HepG2 (cell line): ENCODE measurements around the gene PIP4K2C. TPM values are rescaled to one million over a fixed set of nuclear protein-coding genes. Genes with fewer than 3 reads are reported as not detected.
A peak's percentile ranks its signal among the peaks of the same experiment; 100 is the strongest.

Experiments used
- ATF1 ChIP-seq: IDR thresholded peaks from 2 replicates; pipeline ENCODE4 v1.6.1; 2016; ENCODE audit warnings: mild to moderate bottlenecking, control low read depth
- CREM ChIP-seq, 2 experiments: sonication (generic) in 1 of 2; formaldehyde crosslinking in 1 of 2; IDR thresholded peaks; 2 replicates each; pipeline versions ENCODE4 v1.4.0 to v1.6.1; 2016 to 2020; ENCODE audit warnings: antibody characterized with exemption in 1 of 2, mild to moderate bottlenecking in 1 of 2, missing genetic modification reagents in 1 of 2
- GFI1 ChIP-seq: sonication (generic); formaldehyde crosslinking; IDR thresholded peaks from 2 replicates; pipeline ENCODE4 v1.5.0; 2020; ENCODE audit warnings: missing genetic modification reagents, mild to moderate bottlenecking, borderline replicate concordance
- JUNB ChIP-seq: sonication (generic); formaldehyde crosslinking; IDR thresholded peaks from 2 replicates; pipeline ENCODE4 v1.8.0; 2022; ENCODE audit warnings: missing genetic modification reagents, mild to moderate bottlenecking, borderline replicate concordance
- KMT2A ChIP-seq: sonication (generic); formaldehyde crosslinking; IDR thresholded peaks from 2 replicates; pipeline ENCODE4 v1.4.0; 2020; ENCODE audit warnings: missing genetic modification reagents
- MAZ ChIP-seq, 2 experiments: sonication (generic) in 1 of 2; formaldehyde crosslinking in 1 of 2; IDR thresholded peaks; 2 replicates each; pipeline versions ENCODE4 v1.5.0 to v1.6.1; 2012 to 2020; ENCODE audit warnings: low read depth in 2 of 2, mild to moderate bottlenecking in 2 of 2, borderline replicate concordance in 1 of 2, improper control_type of control experiment in 1 of 2, low read length in 1 of 2, missing genetic modification reagents in 1 of 2, moderate library complexity in 1 of 2
- MEIS1 ChIP-seq: sonication (generic); formaldehyde crosslinking; IDR thresholded peaks from 2 replicates; pipeline ENCODE4 v1.9.0; 2021; ENCODE audit warnings: mild to moderate bottlenecking, missing genetic modification reagents, moderate library complexity, borderline replicate concordance
- NFKB2 ChIP-seq: sonication (generic); formaldehyde crosslinking; IDR thresholded peaks from 2 replicates; pipeline ENCODE4 v1.4.0; 2020; ENCODE audit warnings: missing genetic modification reagents, borderline replicate concordance
- PHF5A ChIP-seq: IDR thresholded peaks from one replicate; pipeline ENCODE4 v1.6.1; 2018; ENCODE audit warnings: low read depth, missing genetic modification reagents; ENCODE audit not compliant: unreplicated experiment
- POLR2AphosphoS2 ChIP-seq: IDR thresholded peaks from 2 replicates; pipeline ENCODE4 v1.6.1; 2011; ENCODE audit warnings: low read depth, low read length, improper control_type of control experiment
- SALL2 ChIP-seq: sonication (generic); formaldehyde crosslinking; IDR thresholded peaks from 2 replicates; pipeline ENCODE4 v1.8.1; 2023; ENCODE audit warnings: mild to moderate bottlenecking, missing genetic modification reagents, inconsistent platforms
- TAF1 ChIP-seq: sonication (generic); formaldehyde crosslinking; IDR thresholded peaks from 2 replicates; pipeline ENCODE4 v1.4.0; 2020; ENCODE audit warnings: missing genetic modification reagents
- ZBED4 ChIP-seq: sonication (generic); formaldehyde crosslinking; IDR thresholded peaks from 2 replicates; pipeline ENCODE4 v1.4.0; 2020; ENCODE audit warnings: missing genetic modification reagents, borderline replicate concordance
- ZBTB37 ChIP-seq: sonication (generic); formaldehyde crosslinking; IDR thresholded peaks from 2 replicates; pipeline ENCODE4 v1.4.0; 2020; ENCODE audit warnings: mild to moderate bottlenecking, missing genetic modification reagents
- ZBTB38 ChIP-seq: sonication (generic); formaldehyde crosslinking; IDR thresholded peaks from 2 replicates; pipeline ENCODE4 v1.5.1; 2020; ENCODE audit warnings: mild to moderate bottlenecking, missing genetic modification reagents
- ZC3H4 ChIP-seq: sonication (generic); formaldehyde crosslinking; IDR thresholded peaks from 2 replicates; pipeline ENCODE4 v1.4.0; 2020; ENCODE audit warnings: missing genetic modification reagents, borderline replicate concordance
- ZFX ChIP-seq: sonication (generic); formaldehyde crosslinking; IDR thresholded peaks from 2 replicates; pipeline ENCODE4 v1.4.0; 2020; ENCODE audit warnings: mild to moderate bottlenecking, low read depth, missing genetic modification reagents, moderate library complexity
- ZNF512B ChIP-seq: sonication (generic); formaldehyde crosslinking; IDR thresholded peaks from 2 replicates; pipeline ENCODE4 v1.5.1; 2020; ENCODE audit warnings: missing genetic modification reagents, mild to moderate bottlenecking, borderline replicate concordance
- ZNF776 ChIP-seq: sonication (generic); formaldehyde crosslinking; IDR thresholded peaks from 2 replicates; pipeline ENCODE4 v1.4.0; 2020; ENCODE audit warnings: mild to moderate bottlenecking, missing genetic modification reagents
- polyA plus RNA-seq, 8 experiments: library from polyadenylated mRNA; depleted of rRNA in 3 of 8; stranded (reverse) in 7 of 8; unstranded in 1 of 8; fragments of >200 nt; fragmentation: Illumina TruSeq in 4 of 8; extraction: Trizol in 4 of 8; gene quantifications; 2 replicates each; pipeline versions ENCODE4 v1.2.1 to v1.2.3, GENCODE V29; 2011 to 2016; ENCODE audit warnings: low read depth in 4 of 8, missing spikeins in 1 of 8, mixed read lengths in 1 of 8; ENCODE audit not compliant: insufficient read depth in 1 of 8
- total RNA-seq, 5 experiments: library from RNA; depleted of rRNA; stranded (reverse); fragments of >200 nt; fragmentation: Illumina TruSeq; extraction: Trizol; gene quantifications; 2 replicates each; pipeline ENCODE4 v1.2.3, GENCODE V29; 2016; ENCODE audit warnings: low read depth in 1 of 5

Gene PIP4K2C
- total and polyA plus RNA-seq, 2 of the 13 experiments (the other 11 are each of a cell fraction or from before 2014, with no cell fraction given), result 23.3 to 26.4 TPM

GRCh38 chr12:57580466-57580795 is 10.6 kb upstream of the PIP4K2C start (continued):
- TF ChIP-seq ZNF512B, result no peak
- no peak for TF ChIP-seq POLR2AphosphoS2
- TF ChIP-seq ZNF776, result no peak
- no peak for TF ChIP-seq ZBTB37
- no peak for TF ChIP-seq SALL2 (CRISPR knock-in tag)
- 0 out of 2 replicates have a peak, but pooled peaks have one; percentile 16 for TF ChIP-seq ZBTB38 (CRISPR knock-in tag)
- no peak for TF ChIP-seq MEIS1 (CRISPR knock-in tag)
- TF ChIP-seq JUNB, result no peak
- TF ChIP-seq GFI1 (CRISPR knock-in tag), result no peak
- 0 out of 2 replicates have a peak, but pooled peaks have one; percentile 20 for TF ChIP-seq NFKB2 (CRISPR knock-in tag)
- TF ChIP-seq ZC3H4 (CRISPR knock-in tag), result peak; percentile 23; the same call in 1 of the 2 replicates
- TF ChIP-seq MAZ (IDR thresholded peaks at IDR 0.05; ENCODE audit: borderline replicate concordance, low read depth, low read length), result no peak
- no peak for TF ChIP-seq MAZ (CRISPR knock-in tag; IDR thresholded peaks at IDR 0.05; ENCODE audit: low read depth)
- no peak for TF ChIP-seq PHF5A (CRISPR knock-in tag)
- 0 out of 2 replicates have a peak, but pooled peaks have one; percentile 7 for TF ChIP-seq TAF1 (CRISPR knock-in tag)
- TF ChIP-seq CREM (IDR thresholded peaks at IDR 0.05), result no peak
- TF ChIP-seq CREM (CRISPR knock-in tag; IDR thresholded peaks at IDR 0.05), result no peak
- no peak for TF ChIP-seq ATF1 (CRISPR knock-in tag)
- TF ChIP-seq KMT2A (CRISPR knock-in tag), result no peak
- peak; percentile 9; the same call in 1 of the 2 replicates for TF ChIP-seq ZFX (CRISPR knock-in tag)
- no peak for TF ChIP-seq ZBED4 (CRISPR knock-in tag)
